GM13976 (cell line): ENCODE data around the gene MTUS2.

ENCODE experiments used
- DNase-seq: peaks from one replicate; pipeline ENCODE4 v3.0.0; 2012; ENCODE audit warnings: low spot score
- in situ Hi-C: fragments of 300-500 bp; cut with MboI; formaldehyde crosslinking; loops from one replicate; pipeline ENCODE4 v1.12.0; 2022; ENCODE audit warnings: low sequenced_read_pairs, mixed read lengths, inconsistent platforms; ENCODE audit not compliant: unreplicated experiment
- TF ChIP-seq, protein P1 (sequence below): IDR thresholded peaks from 2 replicates; pipeline ENCODE4 v1.5.1; 2012; ENCODE audit warnings: borderline replicate concordance, mild to moderate bottlenecking; ENCODE audit not compliant: insufficient read depth; ENCODE audit errors: extremely low read depth, missing control alignments, control extremely low read depth

The MTUS2 gene

DNA sequence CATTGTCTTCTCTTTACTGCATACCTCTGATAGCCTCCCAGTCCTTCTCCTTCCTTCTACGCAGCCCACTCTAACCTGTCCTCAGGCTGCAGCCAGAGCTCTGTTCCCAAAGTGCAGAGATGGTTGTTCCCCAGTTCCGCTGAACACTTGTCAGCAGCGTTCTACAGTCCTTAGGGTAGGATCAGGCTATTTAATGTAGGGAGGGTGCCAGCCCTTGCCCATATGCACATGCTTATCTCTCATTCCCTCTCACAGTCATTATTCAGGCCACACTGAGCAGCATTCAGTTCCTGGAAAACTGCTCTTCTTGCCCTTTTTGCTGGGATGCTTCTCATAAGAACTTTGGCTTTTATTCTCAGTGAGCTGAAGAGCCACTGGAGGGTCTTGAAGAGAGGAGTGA lies 180.7 kb downstream of the MTUS2 start:
- DNase-seq: no peak
- TF ChIP-seq, protein P1, sequence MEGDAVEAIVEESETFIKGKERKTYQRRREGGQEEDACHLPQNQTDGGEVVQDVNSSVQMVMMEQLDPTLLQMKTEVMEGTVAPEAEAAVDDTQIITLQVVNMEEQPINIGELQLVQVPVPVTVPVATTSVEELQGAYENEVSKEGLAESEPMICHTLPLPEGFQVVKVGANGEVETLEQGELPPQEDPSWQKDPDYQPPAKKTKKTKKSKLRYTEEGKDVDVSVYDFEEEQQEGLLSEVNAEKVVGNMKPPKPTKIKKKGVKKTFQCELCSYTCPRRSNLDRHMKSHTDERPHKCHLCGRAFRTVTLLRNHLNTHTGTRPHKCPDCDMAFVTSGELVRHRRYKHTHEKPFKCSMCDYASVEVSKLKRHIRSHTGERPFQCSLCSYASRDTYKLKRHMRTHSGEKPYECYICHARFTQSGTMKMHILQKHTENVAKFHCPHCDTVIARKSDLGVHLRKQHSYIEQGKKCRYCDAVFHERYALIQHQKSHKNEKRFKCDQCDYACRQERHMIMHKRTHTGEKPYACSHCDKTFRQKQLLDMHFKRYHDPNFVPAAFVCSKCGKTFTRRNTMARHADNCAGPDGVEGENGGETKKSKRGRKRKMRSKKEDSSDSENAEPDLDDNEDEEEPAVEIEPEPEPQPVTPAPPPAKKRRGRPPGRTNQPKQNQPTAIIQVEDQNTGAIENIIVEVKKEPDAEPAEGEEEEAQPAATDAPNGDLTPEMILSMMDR: no peak
- in situ Hi-C loops: no loop called here

DNA sequence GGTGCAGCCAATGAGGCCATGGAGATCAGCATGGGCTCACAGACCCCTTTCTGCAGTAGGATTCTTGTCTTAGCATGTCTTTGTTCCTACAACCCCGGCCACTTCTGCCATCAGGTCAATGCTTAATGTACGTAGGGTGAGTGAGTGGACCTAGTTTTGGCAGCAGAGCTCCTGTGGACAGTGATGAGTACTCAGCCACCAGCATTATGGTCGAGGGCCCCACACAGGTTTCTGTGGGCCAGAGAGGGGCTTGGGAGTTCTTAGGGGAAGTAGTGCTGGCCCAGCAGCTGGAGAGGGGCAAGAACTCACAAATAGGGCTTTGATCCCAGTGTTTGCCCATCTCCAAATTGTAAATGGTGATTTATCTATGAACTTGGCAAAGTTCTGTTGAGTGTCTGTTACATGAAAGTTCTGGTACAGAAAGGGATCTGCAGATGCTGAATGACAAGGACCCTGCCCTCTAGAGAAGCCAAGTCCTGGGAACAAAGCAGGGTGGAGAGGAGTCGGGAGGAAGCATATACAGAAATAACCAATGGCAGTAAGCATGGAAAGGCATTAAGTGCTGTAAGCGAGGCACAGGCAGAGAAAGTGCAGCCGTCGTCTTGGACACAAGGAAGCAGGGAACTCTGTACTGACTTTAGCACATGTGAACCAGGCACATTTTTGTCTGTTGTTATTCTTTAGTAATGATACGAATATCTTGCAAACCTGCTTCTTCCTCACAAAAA lies 185.1 kb downstream of the MTUS2 start:
- TF ChIP-seq, protein P1: no peak
- DNase-seq: no peak
- in situ Hi-C loops: no loop called here

DNA sequence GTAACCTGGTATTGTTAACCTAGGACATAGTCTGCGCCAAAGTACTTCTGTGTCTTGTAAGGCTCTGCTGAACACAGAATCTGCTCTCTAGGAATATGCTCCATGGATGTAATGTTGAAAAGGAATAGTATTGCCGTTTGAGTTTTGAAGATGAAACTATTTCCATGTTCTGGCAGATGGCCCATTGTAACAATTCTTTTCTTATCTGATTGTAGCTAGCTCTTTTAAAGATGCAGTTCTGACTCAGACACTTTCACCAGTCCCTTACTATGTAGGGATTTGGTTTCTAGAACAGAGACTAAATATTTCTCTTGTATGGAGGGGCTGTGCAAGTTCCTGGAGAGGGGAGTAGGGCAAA lies 185.6 kb downstream of the MTUS2 start:
- TF ChIP-seq, protein P1: no peak
- no peak for DNase-seq
- in situ Hi-C loops: no loop called here

GRCh38 chr13:29006359-29006850 lies 186.3 kb downstream of the MTUS2 start:
- TF ChIP-seq, protein P1: no peak
- DNase-seq: no peak
- in situ Hi-C loops: no loop called here

- no peak for DNase-seq
- TF ChIP-seq, protein P1: no peak
- in situ Hi-C loops: no loop called here
Measured at GRCh38 chr13:29008296-29008695, 188.2 kb downstream of the MTUS2 start.

- in situ Hi-C loops: no loop called here
- DNase-seq: no peak
- TF ChIP-seq, protein P1: no peak
Measured at GRCh38 chr13:29020314-29020713, 200.2 kb downstream of the MTUS2 start.
